OCI-LY1 (cell line): ENCODE results near the gene CDK2.

Source experiments
- H2AFZ ChIP-seq: fragments of 200-600 bp; sonication (generic), shearing (Covaris generic); 2 replicates; pipeline ENCODE4 v1.6.0; 2014; ENCODE audit warnings: antibody characterized with exemption, mild to moderate bottlenecking, low read length
- H3F3A ChIP-seq: fragments of 200-600 bp; sonication (generic), shearing (Covaris generic); 2 replicates; pipeline ENCODE4 v1.6.0; 2014; ENCODE audit warnings: mild to moderate bottlenecking, antibody characterized with exemption, low read length, moderate library complexity; ENCODE audit not compliant: insufficient read depth
- H3K27ac ChIP-seq: fragments of 200-600 bp; sonication (generic); 2 replicates; pipeline ENCODE4 v1.5.1; 2014; ENCODE audit warnings: low read length, mixed run types, mild to moderate bottlenecking, low read depth; ENCODE audit not compliant: poor library complexity, severe bottlenecking
- H3K27me3 ChIP-seq: fragments of 200-600 bp; sonication (generic); 2 replicates; pipeline ENCODE4 v1.6.0; 2014; ENCODE audit warnings: antibody characterized with exemption, mild to moderate bottlenecking, low read length, moderate library complexity; ENCODE audit not compliant: insufficient read depth
- H3K36me3 ChIP-seq: fragments of 200-600 bp; sonication (generic); 2 replicates; pipeline ENCODE4 v1.6.1; 2014; ENCODE audit warnings: mild to moderate bottlenecking, antibody characterized with exemption, low read length, moderate library complexity, mixed read lengths; ENCODE audit not compliant: insufficient read depth
- H3K4me1 ChIP-seq: fragments of 200-600 bp; sonication (generic); 2 replicates; pipeline ENCODE4 v1.5.1; 2014; ENCODE audit warnings: mild to moderate bottlenecking, low read length, moderate library complexity; ENCODE audit not compliant: insufficient read depth, severe bottlenecking
- H3K4me2 ChIP-seq: fragments of 200-600 bp; sonication (generic), shearing (Covaris generic); 2 replicates; pipeline ENCODE4 v1.6.1; 2014; ENCODE audit warnings: low read length
- H3K4me3 ChIP-seq: fragments of 200-600 bp; sonication (generic); 2 replicates; pipeline ENCODE4 v1.5.1; 2014; ENCODE audit warnings: low read length, low read depth, mild to moderate bottlenecking, mixed read lengths; ENCODE audit not compliant: poor library complexity, severe bottlenecking
- H3K79me2 ChIP-seq: fragments of 200-600 bp; shearing (Covaris generic); 2 replicates; pipeline ENCODE4 v1.6.1; 2016; ENCODE audit warnings: mixed run types, low read length, mixed read lengths; ENCODE audit not compliant: insufficient read depth
- H3K9ac ChIP-seq: fragments of 200-600 bp; sonication (generic), shearing (Covaris generic); 2 replicates; pipeline ENCODE4 v1.6.1; 2014; ENCODE audit warnings: mild to moderate bottlenecking, low read length, mixed read lengths
- H3K9me2 ChIP-seq: fragments of 200-600 bp; sonication (generic), shearing (Covaris generic); 2 replicates; pipeline ENCODE4 v1.6.1; 2014; ENCODE audit warnings: low read depth, mild to moderate bottlenecking, low read length, mixed read lengths
- H3K9me3 ChIP-seq: fragments of 200-600 bp; shearing (Covaris generic); 2 replicates; pipeline ENCODE4 v1.6.1; 2014; ENCODE audit warnings: low read length, mixed read lengths
- H4K20me1 ChIP-seq: fragments of 200-600 bp; sonication (generic), shearing (Covaris generic); 2 replicates; pipeline ENCODE4 v1.6.0; 2016; ENCODE audit warnings: mild to moderate bottlenecking, low read length; ENCODE audit not compliant: insufficient read depth
- EZH2 ChIP-seq: fragments of 200-600 bp; sonication (generic), shearing (Covaris generic); IDR thresholded peaks from 2 replicates; pipeline ENCODE4 v1.8.0; 2017; ENCODE audit warnings: borderline replicate concordance, mixed run types, mild to moderate bottlenecking, antibody characterized with exemption, low read length, moderate library complexity, mixed read lengths
- TF ChIP-seq, protein P1 (sequence below): fragments of 200-600 bp; sonication (generic), shearing (Covaris generic); IDR thresholded peaks from 2 replicates; pipeline ENCODE4 v1.5.1; 2017; ENCODE audit warnings: mild to moderate bottlenecking, antibody characterized with exemption, low read length, moderate library complexity, mixed read lengths

The CDK2 gene

DNA sequence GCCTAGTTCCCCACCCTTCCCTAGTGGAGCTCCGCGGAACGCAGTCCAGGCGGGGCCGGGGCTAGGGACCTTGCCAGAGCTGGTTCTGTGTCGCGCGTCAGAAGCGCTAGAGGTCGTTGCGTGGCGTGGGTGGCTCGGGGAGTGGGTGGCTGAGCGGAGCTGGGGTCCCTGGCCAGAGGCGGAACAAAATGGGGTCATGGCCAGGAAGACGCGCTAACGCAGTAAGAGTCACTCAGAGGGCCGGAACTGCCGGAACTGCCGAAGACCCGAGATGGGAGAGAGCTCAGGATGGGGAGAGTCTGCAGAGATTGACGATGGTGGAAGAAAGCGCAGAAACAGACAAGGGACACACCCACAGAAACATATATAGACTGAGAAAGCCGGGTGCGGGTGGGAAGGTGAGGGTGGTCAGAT, 30.9 kb upstream of the CDK2 start:
- TF ChIP-seq EZH2, result no peak
- TF ChIP-seq, protein P1, sequence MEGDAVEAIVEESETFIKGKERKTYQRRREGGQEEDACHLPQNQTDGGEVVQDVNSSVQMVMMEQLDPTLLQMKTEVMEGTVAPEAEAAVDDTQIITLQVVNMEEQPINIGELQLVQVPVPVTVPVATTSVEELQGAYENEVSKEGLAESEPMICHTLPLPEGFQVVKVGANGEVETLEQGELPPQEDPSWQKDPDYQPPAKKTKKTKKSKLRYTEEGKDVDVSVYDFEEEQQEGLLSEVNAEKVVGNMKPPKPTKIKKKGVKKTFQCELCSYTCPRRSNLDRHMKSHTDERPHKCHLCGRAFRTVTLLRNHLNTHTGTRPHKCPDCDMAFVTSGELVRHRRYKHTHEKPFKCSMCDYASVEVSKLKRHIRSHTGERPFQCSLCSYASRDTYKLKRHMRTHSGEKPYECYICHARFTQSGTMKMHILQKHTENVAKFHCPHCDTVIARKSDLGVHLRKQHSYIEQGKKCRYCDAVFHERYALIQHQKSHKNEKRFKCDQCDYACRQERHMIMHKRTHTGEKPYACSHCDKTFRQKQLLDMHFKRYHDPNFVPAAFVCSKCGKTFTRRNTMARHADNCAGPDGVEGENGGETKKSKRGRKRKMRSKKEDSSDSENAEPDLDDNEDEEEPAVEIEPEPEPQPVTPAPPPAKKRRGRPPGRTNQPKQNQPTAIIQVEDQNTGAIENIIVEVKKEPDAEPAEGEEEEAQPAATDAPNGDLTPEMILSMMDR, result no peak
- Histone ChIP-seq H3K79me2 (peaks cover 20% of the 10 kb centered on the region), H3K27ac (no peak overlapping the region), H3K9ac (no peak overlapping the region), H4K20me1 (no peaks in the 10 kb centered on the region), H3K27me3 (no peaks in the 10 kb centered on the region), H3K4me3 (no peak overlapping the region), H3K4me2 (no peak overlapping the region), H3K36me3 (peaks cover 72% of the 10 kb centered on the region), H3K9me3 (no peaks in the 10 kb centered on the region), H3F3A (peaks cover 10% of the 10 kb centered on the region), H3K4me1 (peaks cover 31% of the 10 kb centered on the region), H2AFZ (no peak overlapping the region), H3K9me2 (no peaks in the 10 kb centered on the region)

DNA sequence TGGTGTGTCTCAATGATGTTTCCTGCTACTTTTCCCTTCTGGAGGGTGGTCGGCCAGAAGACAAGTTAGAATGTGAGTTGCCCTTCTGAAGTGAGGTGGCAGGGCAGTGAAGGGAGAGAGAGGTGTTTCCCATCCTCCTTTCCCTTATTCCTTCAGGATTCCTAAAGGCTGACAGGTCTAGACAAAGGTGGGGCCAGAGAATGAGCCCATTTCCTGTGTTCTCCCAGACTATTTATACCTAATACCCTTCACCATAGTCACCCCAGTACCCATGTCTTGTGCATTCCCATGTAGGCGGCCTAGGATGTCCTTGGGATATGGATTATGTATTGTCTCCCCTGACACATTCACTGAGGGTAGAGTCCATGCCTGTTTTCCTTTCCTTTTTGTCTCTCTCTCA, 28.6 kb upstream of the CDK2 start:
- H3K27me3 ChIP-seq, result no peaks in the 10 kb centered on the region
- no peak overlapping the region for H2AFZ ChIP-seq
- TF ChIP-seq EZH2, result no peak
- TF ChIP-seq, protein P1, result no peak
- H3F3A ChIP-seq, result peaks cover 10% of the 10 kb centered on the region
- no peaks in the 10 kb centered on the region for H3K9me2 ChIP-seq
- peaks cover 20% of the 10 kb centered on the region for H3K4me1 ChIP-seq
- peaks cover 5% of the 10 kb centered on the region for H3K79me2 ChIP-seq
- no peak overlapping the region for H3K4me3 ChIP-seq
- H3K36me3 ChIP-seq, result peaks cover 95% of the 10 kb centered on the region
- no peak overlapping the region for H3K27ac ChIP-seq
- H4K20me1 ChIP-seq, result no peaks in the 10 kb centered on the region
- no peak overlapping the region for H3K4me2 ChIP-seq
- H3K9ac ChIP-seq, result no peak overlapping the region
- no peaks in the 10 kb centered on the region for H3K9me3 ChIP-seq

DNA sequence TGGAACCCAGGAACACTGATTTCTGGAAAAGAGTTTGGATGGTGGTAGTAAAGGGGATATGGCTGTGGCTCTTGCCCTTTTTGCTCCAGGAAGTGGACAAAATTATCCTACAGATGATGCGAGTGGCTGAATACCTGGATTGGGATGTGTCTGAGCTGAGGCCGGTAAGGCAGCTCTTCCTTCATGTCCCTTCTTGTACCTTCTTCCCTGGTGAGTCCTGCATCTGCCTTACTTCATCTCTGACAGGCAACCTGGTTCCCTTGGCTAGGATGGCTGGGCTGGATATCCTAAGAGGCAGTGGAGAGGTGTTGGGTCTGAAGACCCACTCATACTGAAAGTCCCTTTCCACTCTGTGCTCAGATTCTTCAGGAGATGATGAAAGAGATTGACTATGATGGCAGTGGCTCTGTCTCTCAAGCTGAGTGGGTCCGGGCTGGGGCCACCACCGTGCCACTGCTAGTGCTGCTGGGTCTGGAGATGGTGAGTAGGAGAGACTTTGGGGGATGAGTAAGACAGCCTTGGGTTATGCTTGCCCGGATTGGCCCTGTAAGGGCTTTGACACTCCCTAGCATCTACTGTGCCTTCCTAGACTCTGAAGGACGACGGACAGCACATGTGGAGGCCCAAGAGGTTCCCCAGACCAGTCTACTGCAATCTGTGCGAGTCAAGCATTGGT, 27.7 kb upstream of the CDK2 start:
- peaks cover 10% of the 10 kb centered on the region for H3F3A ChIP-seq
- no peak overlapping the region for H3K4me2 ChIP-seq
- peaks cover 98% of the 10 kb centered on the region for H3K36me3 ChIP-seq
- H4K20me1 ChIP-seq, result no peaks in the 10 kb centered on the region
- H3K9ac ChIP-seq, result no peak overlapping the region; the same call in 1 of the 2 replicates
- H3K79me2 ChIP-seq, result no peaks in the 10 kb centered on the region
- TF ChIP-seq, protein P1, result no peak
- no peak for TF ChIP-seq EZH2
- H3K4me3 ChIP-seq, result no peak overlapping the region
- no peak overlapping the region for H2AFZ ChIP-seq
- H3K27me3 ChIP-seq, result no peaks in the 10 kb centered on the region
- H3K9me2 ChIP-seq, result no peaks in the 10 kb centered on the region
- no peaks in the 10 kb centered on the region for H3K9me3 ChIP-seq
- H3K27ac ChIP-seq, result peak overlapping the region; percentile 45
- H3K4me1 ChIP-seq, result peaks cover 10% of the 10 kb centered on the region
